ENCODE measurements around the gene IQGAP2. TPM values are rescaled to one million over a fixed set of nuclear protein-coding genes. Genes with fewer than 3 reads are reported as not detected.

Gene IQGAP2
- total and polyA plus RNA-seq, 9 of the 15 experiments (the other 6 are each of a cell fraction or from before 2014, with no cell fraction given) = 8.7 to 23.2 (median 17.4) TPM

DNA sequence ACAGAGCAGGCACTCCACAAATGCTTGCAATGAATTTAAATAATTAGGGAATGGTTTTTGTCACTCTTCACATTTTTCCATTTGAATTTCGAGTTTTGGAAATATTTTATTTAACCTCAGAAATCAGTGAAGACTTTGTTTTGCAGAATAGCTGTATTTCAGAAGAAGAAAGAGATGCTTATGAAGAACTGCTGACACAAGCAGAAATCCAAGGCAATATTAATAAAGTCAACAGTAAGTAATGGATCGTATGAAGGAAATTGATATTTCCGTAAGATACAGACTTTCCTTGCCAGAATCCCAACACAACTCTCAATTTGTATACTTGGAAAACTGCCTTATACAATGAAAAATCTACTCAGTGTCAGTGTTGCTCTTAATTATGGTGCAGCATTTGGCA, 189.6 kb downstream of the IQGAP2 start:
- in situ Hi-C loops (cut with MboI) = no loop called here
- H3K79me2 ChIP-seq (ENCODE audit: control insufficient read depth, insufficient read depth, low read length) = no peaks in the 10 kb centered on the region
- no peak for ATAC-seq
- no peaks in the 10 kb centered on the region for H3K27me3 ChIP-seq (ENCODE audit: control insufficient read depth in 2 of 2, insufficient read depth in 2 of 2, low read length in 2 of 2)
- H3K9ac ChIP-seq (ENCODE audit: insufficient read depth in 1 of 2, low read depth in 2 of 2, low read length in 2 of 2) = no peak overlapping the region
- intact Hi-C loops (cut with micrococcal nuclease) = no loop called here
- no peaks in the 10 kb centered on the region for H4K20me1 ChIP-seq (replicated peaks; ENCODE audit: control insufficient read depth, insufficient read depth, low read length)
- H3K4me3 ChIP-seq = no peak overlapping the region
- no peaks in the 10 kb centered on the region for H3K36me3 ChIP-seq (ENCODE audit: control insufficient read depth, insufficient read depth, low read length)
- no peak overlapping the region for H3K4me2 ChIP-seq (ENCODE audit: insufficient read depth, low read length)
- WGBS (ENCODE audit: insufficient coverage, low coverage, missing lambda C conversion rate) = 35% methylated on average over 3 of the region's 3 CpGs
- DNase-seq (ENCODE audit: extremely low read depth in 1 of 4, low spot score in 3 of 4) = no peak
- no peak overlapping the region for H2AFZ ChIP-seq (ENCODE audit: low read depth, low read length)
- no peaks in the 10 kb centered on the region for H3K4me1 ChIP-seq (replicated peaks in 1 of 2; ENCODE audit: control insufficient read depth in 2 of 2, insufficient read depth in 2 of 2, low read length in 2 of 2)
- no peaks in the 10 kb centered on the region for H3K9me3 ChIP-seq (replicated peaks; ENCODE audit: control insufficient read depth, insufficient read depth, low read depth, low read length)
- no peak overlapping the region for H3K27ac ChIP-seq (ENCODE audit: extremely low read depth, low read depth, low read length)
- no peak for FAIRE-seq
- TF ChIP-seq KAT2B (IDR thresholded peaks at IDR 0.05; ENCODE audit: low read depth, low read length) (no peak), ZNF79 (CRISPR knock-in tag; IDR thresholded peaks at IDR 0.05; ENCODE audit: low read depth) (no peak), ZKSCAN3 (CRISPR knock-in tag; IDR thresholded peaks at IDR 0.05) (no peak), ZNF644 (tag; IDR thresholded peaks at IDR 0.05; ENCODE audit: low read depth) (no peak), TBL1XR1 (IDR thresholded peaks at IDR 0.05; ENCODE audit: low read length in 2 of 2) (no peak), ZNF668 (CRISPR knock-in tag; IDR thresholded peaks at IDR 0.05) (no peak), MECOM (CRISPR knock-in tag; IDR thresholded peaks at IDR 0.05) (no peak), RFX1 (IDR thresholded peaks at IDR 0.05) (no peak), MAZ (CRISPR knock-in tag; conservative IDR thresholded peaks at IDR 0.05 in 1 of 2, IDR thresholded peaks at IDR 0.05 in 1 of 2) (no peak), C11orf30 (IDR thresholded peaks at IDR 0.05; ENCODE audit: low read depth) (peak; percentile 60; the same call in 1 of the 2 replicates), MAFG (tag; conservative IDR thresholded peaks at IDR 0.05) (peak; percentile 71; the same call in 1 of the 2 replicates), MAFF (IDR thresholded peaks at IDR 0.05; ENCODE audit: low read length) (peak; percentile 89), IFI16 (CRISPR knock-in tag; IDR thresholded peaks at IDR 0.05) (no peak), RCOR1 (IDR thresholded peaks at IDR 0.05; ENCODE audit: borderline replicate concordance in 1 of 2, low read depth in 2 of 2, low read length in 2 of 2) (no peak), ZNF316 (IDR thresholded peaks at IDR 0.05) (peak; percentile 87), MAFK (IDR thresholded peaks at IDR 0.05; ENCODE audit: low read length) (peak; percentile 92)
- TF ChIP-seq, protein P1, sequence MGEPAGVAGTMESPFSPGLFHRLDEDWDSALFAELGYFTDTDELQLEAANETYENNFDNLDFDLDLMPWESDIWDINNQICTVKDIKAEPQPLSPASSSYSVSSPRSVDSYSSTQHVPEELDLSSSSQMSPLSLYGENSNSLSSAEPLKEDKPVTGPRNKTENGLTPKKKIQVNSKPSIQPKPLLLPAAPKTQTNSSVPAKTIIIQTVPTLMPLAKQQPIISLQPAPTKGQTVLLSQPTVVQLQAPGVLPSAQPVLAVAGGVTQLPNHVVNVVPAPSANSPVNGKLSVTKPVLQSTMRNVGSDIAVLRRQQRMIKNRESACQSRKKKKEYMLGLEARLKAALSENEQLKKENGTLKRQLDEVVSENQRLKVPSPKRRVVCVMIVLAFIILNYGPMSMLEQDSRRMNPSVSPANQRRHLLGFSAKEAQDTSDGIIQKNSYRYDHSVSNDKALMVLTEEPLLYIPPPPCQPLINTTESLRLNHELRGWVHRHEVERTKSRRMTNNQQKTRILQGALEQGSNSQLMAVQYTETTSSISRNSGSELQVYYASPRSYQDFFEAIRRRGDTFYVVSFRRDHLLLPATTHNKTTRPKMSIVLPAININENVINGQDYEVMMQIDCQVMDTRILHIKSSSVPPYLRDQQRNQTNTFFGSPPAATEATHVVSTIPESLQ (CRISPR knock-in tag; IDR thresholded peaks at IDR 0.05) = no peak
- TF ChIP-seq, protein P2, sequence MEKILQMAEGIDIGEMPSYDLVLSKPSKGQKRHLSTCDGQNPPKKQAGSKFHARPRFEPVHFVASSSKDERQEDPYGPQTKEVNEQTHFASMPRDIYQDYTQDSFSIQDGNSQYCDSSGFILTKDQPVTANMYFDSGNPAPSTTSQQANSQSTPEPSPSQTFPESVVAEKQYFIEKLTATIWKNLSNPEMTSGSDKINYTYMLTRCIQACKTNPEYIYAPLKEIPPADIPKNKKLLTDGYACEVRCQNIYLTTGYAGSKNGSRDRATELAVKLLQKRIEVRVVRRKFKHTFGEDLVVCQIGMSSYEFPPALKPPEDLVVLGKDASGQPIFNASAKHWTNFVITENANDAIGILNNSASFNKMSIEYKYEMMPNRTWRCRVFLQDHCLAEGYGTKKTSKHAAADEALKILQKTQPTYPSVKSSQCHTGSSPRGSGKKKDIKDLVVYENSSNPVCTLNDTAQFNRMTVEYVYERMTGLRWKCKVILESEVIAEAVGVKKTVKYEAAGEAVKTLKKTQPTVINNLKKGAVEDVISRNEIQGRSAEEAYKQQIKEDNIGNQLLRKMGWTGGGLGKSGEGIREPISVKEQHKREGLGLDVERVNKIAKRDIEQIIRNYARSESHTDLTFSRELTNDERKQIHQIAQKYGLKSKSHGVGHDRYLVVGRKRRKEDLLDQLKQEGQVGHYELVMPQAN (IDR thresholded peaks at IDR 0.05; ENCODE audit: borderline replicate concordance) = no peak
- CTCF ChIA-PET (ENCODE audit: low intra/inter-chr PET ratio) = no interaction called here
- no TSS peak for BruUV-seq (replicated peaks)
- H3K9me1 ChIP-seq (ENCODE audit: control insufficient read depth, insufficient read depth, low read length) = no peaks in the 10 kb centered on the region
- POLR2A ChIA-PET = interaction anchor here (0.7 to 1.3 kb wide), 2 partner anchors 182 to 302 kb away, joined by 3 read pairs; no protein-coding TSS in a partner anchor
